K562 (cell line): Measurements from ENCODE around the gene FBXL13. TPM values are rescaled to one million over a fixed set of nuclear protein-coding genes. Genes with fewer than 3 reads are reported as not detected.

Experiments used
- ATAC-seq: fragments of 200-7000 bp; cut with Tn5 transposase; 3 replicates; pipeline ENCODE4 v1.9.1; 2020; ENCODE audit warnings: moderate library complexity
- BruUV-seq: library from RNA; stranded (reverse); fragments of 400-500 nt; replicated peaks from 2 replicates; lab custom pipeline; 2021; lab: Mats Ljungman, UMichigan
- CTCF ChIA-PET: fragments of 300-600 bp; formaldehyde crosslinking; extraction: SDS; loops from one replicate; lab custom pipeline; 2021; ENCODE audit warnings: low intra/inter-chr PET ratio; lab: Yijun Ruan, JAX
- POLR2A ChIA-PET: fragments of 300-600, 350-650 bp; sonication (Branson Sonifier 250); formaldehyde crosslinking; extraction: SDS; loops from one replicate; lab custom pipeline; 2021; ENCODE audit warnings: antibody characterized with exemption, inconsistent platforms; lab: Yijun Ruan, JAX
- DNase-seq, 4 experiments: peaks; one replicate each; pipeline versions ENCODE4 v3.0.0 to v3.0.0-alpha.2; 2011 to 2018; ENCODE audit warnings: low spot score in 3 of 4, mixed read lengths in 3 of 4; ENCODE audit errors: extremely low read depth in 1 of 4
- FAIRE-seq: peaks from 2 replicates; lab custom pipeline; 2011; peaks lifted over from hg19 to GRCh38; lab: Jason Lieb, UNC
- H2AFZ ChIP-seq: 2 replicates; pipeline ENCODE4 v1.6.0; 2011; ENCODE audit warnings: low read depth, low read length, control low read depth, inconsistent platforms
- H3K27ac ChIP-seq: fragments of 200-600 bp; 3 replicates; pipeline ENCODE4 v1.8.0; 2011; ENCODE audit warnings: low read depth, mild to moderate bottlenecking, control low read depth, inconsistent platforms, low read length, moderate library complexity, mixed read lengths; ENCODE audit errors: extremely low read depth
- H3K27me3 ChIP-seq, 2 experiments: fragments of 300-600 bp in 1 of 2; 2 replicates in 1 of 2; 3 replicates in 1 of 2; pipeline versions ENCODE4 v1.6.0 to v1.8.0; 2011; ENCODE audit warnings: inconsistent platforms in 2 of 2, low read length in 2 of 2, mild to moderate bottlenecking in 1 of 2, mixed read lengths in 1 of 2, moderate library complexity in 1 of 2; ENCODE audit not compliant: control insufficient read depth in 2 of 2, insufficient read depth in 2 of 2
- H3K36me3 ChIP-seq: fragments of 300-600 bp; 3 replicates; pipeline ENCODE4 v1.8.0; 2011; ENCODE audit warnings: mild to moderate bottlenecking, low read length, inconsistent platforms; ENCODE audit not compliant: control insufficient read depth, insufficient read depth
- H3K4me1 ChIP-seq, 2 experiments: fragments of 200-600 bp in 1 of 2; replicated peaks in 1 of 2; 2 replicates in 1 of 2; 3 replicates in 1 of 2; pipeline versions ENCODE4 v1.5.1 to v1.8.0; 2011; ENCODE audit warnings: inconsistent platforms in 2 of 2, low read length in 2 of 2, mild to moderate bottlenecking in 1 of 2, mixed read lengths in 1 of 2, moderate library complexity in 1 of 2; ENCODE audit not compliant: control insufficient read depth in 2 of 2, insufficient read depth in 2 of 2
- H3K4me2 ChIP-seq: 2 replicates; pipeline ENCODE4 v1.6.1; 2011; ENCODE audit warnings: low read length, control low read depth, inconsistent platforms, mixed read lengths; ENCODE audit not compliant: insufficient read depth
- H3K4me3 ChIP-seq: fragments of 200-600 bp; sonication (generic), shearing (Covaris generic); 2 replicates; pipeline ENCODE4 v1.5.1; 2016; ENCODE audit warnings: control low read depth, inconsistent platforms
- H3K79me2 ChIP-seq: fragments of 200-600 bp; 3 replicates; pipeline ENCODE4 v1.8.0; 2011; ENCODE audit warnings: low read length, inconsistent platforms; ENCODE audit not compliant: control insufficient read depth, insufficient read depth
- H3K9ac ChIP-seq, 2 experiments: 2 replicates each; pipeline versions ENCODE4 v1.6.0 to v1.6.1; 2011; ENCODE audit warnings: low read depth in 2 of 2, low read length in 2 of 2, control low read depth in 1 of 2, inconsistent platforms in 1 of 2, mild to moderate bottlenecking in 1 of 2, mixed read lengths in 1 of 2; ENCODE audit not compliant: insufficient read depth in 1 of 2
- H3K9me1 ChIP-seq: one replicate; pipeline ENCODE4 v1.6.0; 2011; ENCODE audit warnings: inconsistent platforms, mild to moderate bottlenecking, low read length, moderate library complexity; ENCODE audit not compliant: control insufficient read depth, insufficient read depth
- H3K9me3 ChIP-seq: replicated peaks from 2 replicates; pipeline ENCODE4 v1.5.1; 2011; ENCODE audit warnings: low read depth, low read length, inconsistent platforms; ENCODE audit not compliant: control insufficient read depth, insufficient read depth
- H4K20me1 ChIP-seq: replicated peaks from 2 replicates; pipeline ENCODE4 v1.6.1; 2011; ENCODE audit warnings: low read length, inconsistent platforms, mixed read lengths; ENCODE audit not compliant: control insufficient read depth, insufficient read depth
- ELF2 ChIP-seq: fragments of 250-450 bp; sonication (Bioruptor Pico); IDR thresholded peaks from 2 replicates; pipeline ENCODE4 v1.5.0; 2021; ENCODE audit warnings: mild to moderate bottlenecking
- JUND ChIP-seq, 2 experiments: IDR thresholded peaks; 2 replicates in 1 of 2; 3 replicates in 1 of 2; pipeline ENCODE4 v1.6.1; 2011; ENCODE audit warnings: borderline replicate concordance in 2 of 2, low read depth in 2 of 2, low read length in 2 of 2, improper control_type of control experiment in 1 of 2, missing biosample characterization in 1 of 2, missing genetic modification characterization in 1 of 2, missing genetic modification reagents in 1 of 2
- MEIS2 ChIP-seq: fragments of 450-650 bp; IDR thresholded peaks from 2 replicates; pipeline ENCODE4 v1.6.1; 2014; ENCODE audit warnings: mild to moderate bottlenecking; ENCODE audit not compliant: partially characterized antibody
- MTA2 ChIP-seq: fragments of 450-650 bp; IDR thresholded peaks from 2 replicates; pipeline ENCODE4 v1.6.1; 2016; ENCODE audit warnings: low read depth
- NFIC ChIP-seq: fragments of 450-650 bp; IDR thresholded peaks from 2 replicates; pipeline ENCODE4 v1.6.1; 2017; ENCODE audit warnings: mild to moderate bottlenecking, inconsistent platforms
- SRSF9 ChIP-seq: fragments of 200-400 bp; formaldehyde crosslinking; IDR thresholded peaks from 2 replicates; pipeline ENCODE4 v1.6.1; 2017; ENCODE audit warnings: low read depth, low read length, borderline replicate concordance
- ZNF347 ChIP-seq: fragments of 450-650 bp; formaldehyde crosslinking; IDR thresholded peaks from 2 replicates; pipeline ENCODE4 v1.4.0; 2020; ENCODE audit warnings: low read depth, mild to moderate bottlenecking, moderate library complexity
- ZNF609 ChIP-seq: sonication (generic); formaldehyde crosslinking; IDR thresholded peaks from 2 replicates; pipeline ENCODE4 v1.8.1; 2023; ENCODE audit warnings: missing genetic modification reagents, mild to moderate bottlenecking, borderline replicate concordance
- WGBS: fragments of 100-300 bp; shearing (Covaris generic); methylation state at CpG from one replicate; pipeline ENCODE4 v1.1.6; 2016; ENCODE audit warnings: low coverage, mixed read lengths; ENCODE audit not compliant: insufficient coverage; ENCODE audit errors: missing lambda C conversion rate; 5-methylcytosine and 5-hydroxymethylcytosine counted together
- in situ Hi-C: fragments of 300-500 bp; cut with MboI; formaldehyde crosslinking; loops from 4 replicates; pipeline ENCODE4 v1.15.0; 2018; ENCODE audit warnings: inconsistent platforms, mixed read lengths
- intact Hi-C: fragments of 100-400 bp; cut with micrococcal nuclease; formaldehyde crosslinking; loops from 2 replicates; pipeline ENCODE4 v1.14.2; 2022
- polyA plus RNA-seq, 8 experiments: library from polyadenylated mRNA; depleted of rRNA in 4 of 8; stranded (reverse) in 5 of 8; unstranded in 3 of 8; fragments of >200 nt; fragmentation: Nextera tagmentation in 2 of 8; fragmentation: Illumina TruSeq in 1 of 8; extraction: Ambion mirVana in 2 of 8; extraction: Trizol in 1 of 8; gene quantifications; 2 replicates each; pipeline versions ENCODE4 v1.2.1 to v1.2.3, GENCODE V29; 2011 to 2014; ENCODE audit warnings: inconsistent platforms in 1 of 8, missing spikeins in 1 of 8
- total RNA-seq, 7 experiments: library from RNA; depleted of rRNA in 6 of 7; stranded (reverse); fragments of >200 nt in 6 of 7; fragmentation: Illumina TruSeq in 2 of 7; extraction: Trizol in 2 of 7; gene quantifications; 2 replicates each; pipeline versions ENCODE4 v1.2.1 to v1.2.3, GENCODE V29; 2011 to 2021; ENCODE audit warnings: low replicate concordance in 1 of 7
- TF ChIP-seq, protein P1 (sequence below), 2 experiments: fragments of 450-650 bp; IDR thresholded peaks; 2 replicates each; pipeline ENCODE4 v1.6.1; 2016; ENCODE audit warnings: mild to moderate bottlenecking in 2 of 2, borderline replicate concordance in 1 of 2, low read depth in 1 of 2, moderate library complexity in 1 of 2

FBXL13 gene
- total and polyA plus RNA-seq, 9 of the 15 experiments (the other 6 are each of a cell fraction or from before 2014, with no cell fraction given), result 16.3 to 55.0 (median 25.4) TPM

GRCh38 chr7:102860351-102860811, 214.2 kb downstream of the FBXL13 start:
- WGBS, result 73% methylated on average over 3 of the region's 3 CpGs
- DNase-seq (no peak), ATAC-seq (peak; percentile 49), FAIRE-seq (peak; percentile 6)
- Histone ChIP-seq H4K20me1 (no peaks in the 10 kb centered on the region), H2AFZ (no peak overlapping the region), H3K36me3 (peaks cover 33% of the 10 kb centered on the region; the same call in 2 of the 3 replicates), H3K27me3 (no peaks in the 10 kb centered on the region), H3K79me2 (no peaks in the 10 kb centered on the region), H3K9me3 (no peaks in the 10 kb centered on the region), H3K9ac (no peak overlapping the region), H3K9me1 (no peaks in the 10 kb centered on the region), H3K27ac (no peak overlapping the region), H3K4me1 (no peaks in the 10 kb centered on the region), H3K4me3 (no peak overlapping the region), H3K4me2 (no peak overlapping the region)
- intact Hi-C loops (no loop called here), in situ Hi-C loops (no loop called here)
- POLR2A ChIA-PET, result no interaction called here
- BruUV-seq, result no TSS peak
- CTCF ChIA-PET, result no interaction called here
- TF ChIP-seq NFIC (peak; percentile 66; the same call in 1 of the 2 replicates), ZNF609 (no peak), ELF2 (no peak), JUND (IDR thresholded peaks at IDR 0.05; ENCODE audit: borderline replicate concordance, low read depth, low read length) (0 out of 2 replicates have a peak, but pooled peaks have one; percentile 7), JUND (tag; IDR thresholded peaks at IDR 0.05; ENCODE audit: borderline replicate concordance, low read depth, low read length) (no peak), ZNF347 (CRISPR knock-in tag) (no peak), MTA2 (no peak), MEIS2 (no peak), SRSF9 (no peak)
- TF ChIP-seq, protein P1, sequence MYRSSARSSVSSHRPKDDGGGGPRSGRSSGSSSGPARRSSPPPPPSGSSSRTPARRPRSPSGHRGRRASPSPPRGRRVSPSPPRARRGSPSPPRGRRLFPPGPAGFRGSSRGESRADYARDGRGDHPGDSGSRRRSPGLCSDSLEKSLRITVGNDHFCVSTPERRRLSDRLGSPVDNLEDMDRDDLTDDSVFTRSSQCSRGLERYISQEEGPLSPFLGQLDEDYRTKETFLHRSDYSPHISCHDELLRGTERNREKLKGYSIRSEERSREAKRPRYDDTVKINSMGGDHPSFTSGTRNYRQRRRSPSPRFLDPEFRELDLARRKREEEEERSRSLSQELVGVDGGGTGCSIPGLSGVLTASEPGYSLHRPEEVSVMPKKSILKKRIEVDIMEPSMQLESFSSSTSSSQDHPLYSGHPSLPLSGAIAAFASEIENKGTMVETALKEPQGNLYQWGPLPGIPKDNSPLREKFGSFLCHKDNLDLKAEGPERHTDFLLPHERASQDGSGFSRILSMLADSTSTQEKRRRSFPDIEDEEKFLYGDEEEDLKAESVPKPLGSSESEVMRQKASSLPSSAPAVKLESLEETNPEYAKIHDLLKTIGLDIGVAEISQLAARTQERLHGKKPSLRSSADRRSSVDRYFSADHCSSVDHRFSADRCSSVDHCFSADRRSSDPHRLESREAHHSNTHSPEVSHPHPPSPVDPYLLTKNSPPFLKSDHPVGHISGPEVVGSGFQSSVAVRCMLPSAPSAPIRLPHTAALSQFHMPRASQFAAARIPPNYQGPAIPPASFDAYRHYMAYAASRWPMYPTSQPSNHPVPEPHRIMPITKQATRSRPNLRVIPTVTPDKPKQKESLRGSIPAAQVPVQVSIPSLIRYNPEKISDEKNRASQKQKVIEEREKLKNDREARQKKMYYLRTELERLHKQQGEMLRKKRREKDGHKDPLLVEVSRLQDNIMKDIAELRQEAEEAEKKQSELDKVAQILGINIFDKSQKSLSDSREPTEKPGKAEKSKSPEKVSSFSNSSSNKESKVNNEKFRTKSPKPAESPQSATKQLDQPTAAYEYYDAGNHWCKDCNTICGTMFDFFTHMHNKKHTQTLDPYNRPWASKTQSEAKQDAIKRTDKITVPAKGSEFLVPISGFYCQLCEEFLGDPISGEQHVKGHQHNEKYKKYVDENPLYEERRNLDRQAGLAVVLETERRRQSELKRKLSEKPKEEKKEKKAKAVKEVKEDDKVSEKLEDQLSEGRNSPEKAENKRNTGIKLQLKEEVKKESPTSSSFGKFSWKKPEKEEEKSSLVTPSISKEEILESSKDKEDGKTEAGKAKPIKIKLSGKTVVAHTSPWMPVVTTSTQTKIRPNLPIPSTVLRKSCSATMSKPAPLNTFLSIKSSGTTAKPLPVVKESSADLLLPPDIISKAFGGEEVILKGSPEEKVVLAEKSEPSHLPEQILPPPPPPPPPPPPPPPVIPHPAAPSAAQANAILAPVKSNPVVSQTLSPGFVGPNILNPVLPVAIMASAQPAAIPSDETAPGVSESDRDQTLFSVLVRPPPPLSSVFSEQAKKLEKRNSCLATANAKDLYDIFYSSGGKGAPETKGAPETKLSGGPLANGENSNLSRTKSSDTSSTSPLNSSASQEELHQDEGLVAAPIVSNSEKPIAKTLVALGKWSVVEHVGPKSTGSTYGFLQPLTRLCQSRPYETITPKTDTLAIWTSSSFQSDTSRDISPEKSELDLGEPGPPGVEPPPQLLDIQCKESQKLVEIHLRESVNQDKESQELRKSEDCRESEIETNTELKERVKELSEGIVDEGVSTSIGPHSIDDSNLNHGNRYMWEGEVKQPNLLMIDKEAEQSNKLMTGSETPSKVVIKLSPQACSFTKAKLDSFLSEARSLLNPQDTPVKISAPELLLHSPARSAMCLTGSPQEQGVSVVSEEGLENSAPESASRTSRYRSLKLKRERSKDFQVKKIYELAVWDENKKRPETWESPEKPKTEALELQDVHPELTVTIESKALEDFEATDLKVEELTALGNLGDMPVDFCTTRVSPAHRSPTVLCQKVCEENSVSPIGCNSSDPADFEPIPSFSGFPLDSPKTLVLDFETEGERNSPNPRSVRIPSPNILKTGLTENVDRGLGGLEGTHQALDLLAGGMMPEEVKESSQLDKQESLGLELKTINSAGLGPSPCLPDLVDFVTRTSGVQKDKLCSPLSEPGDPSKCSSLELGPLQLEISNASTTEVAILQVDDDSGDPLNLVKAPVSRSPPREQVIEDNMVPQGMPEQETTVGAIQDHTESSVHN (IDR thresholded peaks at IDR 0.05; ENCODE audit: borderline replicate concordance in 1 of 2, low read depth in 1 of 2), result no peak
